Liver (tissue), 3 donors: ENCODE measurements around the gene ALX4.

Experiments
- FOXA1 ChIP-seq: IDR thresholded peaks from 2 replicates; pipeline ENCODE4 v1.6.1; 2016; ENCODE audit warnings: antibody characterized with exemption
- GABPA ChIP-seq, 2 donors: IDR thresholded peaks in 1 of 2; conservative IDR thresholded peaks in 1 of 2; 2 replicates each; pipeline ENCODE4 v1.6.1; 2016; ENCODE audit warnings: antibody characterized with exemption in 2 of 2, mild to moderate bottlenecking in 1 of 2, moderate library complexity in 1 of 2
- JUND ChIP-seq, 2 donors: IDR thresholded peaks; 2 replicates each; pipeline ENCODE4 v1.6.1; 2016; ENCODE audit warnings: antibody characterized with exemption in 2 of 2
- RAD21 ChIP-seq, 2 donors: IDR thresholded peaks; 2 replicates each; pipeline ENCODE4 v1.6.1; 2016; ENCODE audit warnings: antibody characterized with exemption in 2 of 2, mild to moderate bottlenecking in 2 of 2
- SP1 ChIP-seq: IDR thresholded peaks from 2 replicates; pipeline ENCODE4 v1.6.1; 2018; ENCODE audit warnings: antibody characterized with exemption, mild to moderate bottlenecking
- YY1 ChIP-seq: IDR thresholded peaks from 2 replicates; pipeline ENCODE4 v1.6.1; 2016; ENCODE audit warnings: antibody characterized with exemption, mild to moderate bottlenecking
- TF ChIP-seq, protein P1 (sequence below): fragments of 150-350 bp; IDR thresholded peaks from 2 replicates; pipeline ENCODE4 v1.5.1; 2017; ENCODE audit warnings: improper control_type of control experiment, low read depth, low read length; ENCODE audit not compliant: missing input control
- TF ChIP-seq, protein P2 (sequence below): IDR thresholded peaks from 2 replicates; pipeline ENCODE4 v1.6.1; 2016; ENCODE audit warnings: antibody characterized with exemption
- TF ChIP-seq, protein P3 (sequence below): IDR thresholded peaks from 2 replicates; pipeline ENCODE4 v1.6.1; 2016; ENCODE audit warnings: antibody characterized with exemption
- TF ChIP-seq, protein P4 (sequence below): IDR thresholded peaks from 2 replicates; pipeline ENCODE4 v1.6.1; 2016; ENCODE audit warnings: antibody characterized with exemption
- TF ChIP-seq, protein P5 (sequence below): IDR thresholded peaks from 2 replicates; pipeline ENCODE4 v1.6.1; 2016; ENCODE audit warnings: antibody characterized with exemption, mild to moderate bottlenecking
- donor health status: healthy.
- donor health status: healthy.

DNA sequence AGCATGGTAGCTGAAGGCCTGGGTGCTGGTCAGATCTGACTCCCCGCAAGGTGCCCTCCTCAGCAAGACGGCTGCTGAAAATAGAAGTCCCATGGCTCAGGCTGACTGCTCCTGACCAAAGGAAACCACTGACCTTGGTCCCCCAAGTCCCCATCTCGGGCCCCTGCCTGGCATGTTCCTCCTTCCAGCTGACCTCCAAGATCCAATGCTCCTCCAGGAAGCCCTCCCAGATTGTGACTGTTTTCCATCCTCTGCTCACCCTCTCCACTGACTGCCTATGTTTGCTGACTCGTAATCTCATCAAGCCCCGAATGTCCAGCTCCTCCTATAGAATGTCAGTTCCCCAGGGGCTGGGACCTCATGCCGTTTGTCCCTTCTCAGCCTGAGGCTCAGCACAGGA is 30.5 kb downstream of the ALX4 start:
- no peak for TF ChIP-seq RAD21 (IDR thresholded peaks at IDR 0.05)
- TF ChIP-seq, protein P1, sequence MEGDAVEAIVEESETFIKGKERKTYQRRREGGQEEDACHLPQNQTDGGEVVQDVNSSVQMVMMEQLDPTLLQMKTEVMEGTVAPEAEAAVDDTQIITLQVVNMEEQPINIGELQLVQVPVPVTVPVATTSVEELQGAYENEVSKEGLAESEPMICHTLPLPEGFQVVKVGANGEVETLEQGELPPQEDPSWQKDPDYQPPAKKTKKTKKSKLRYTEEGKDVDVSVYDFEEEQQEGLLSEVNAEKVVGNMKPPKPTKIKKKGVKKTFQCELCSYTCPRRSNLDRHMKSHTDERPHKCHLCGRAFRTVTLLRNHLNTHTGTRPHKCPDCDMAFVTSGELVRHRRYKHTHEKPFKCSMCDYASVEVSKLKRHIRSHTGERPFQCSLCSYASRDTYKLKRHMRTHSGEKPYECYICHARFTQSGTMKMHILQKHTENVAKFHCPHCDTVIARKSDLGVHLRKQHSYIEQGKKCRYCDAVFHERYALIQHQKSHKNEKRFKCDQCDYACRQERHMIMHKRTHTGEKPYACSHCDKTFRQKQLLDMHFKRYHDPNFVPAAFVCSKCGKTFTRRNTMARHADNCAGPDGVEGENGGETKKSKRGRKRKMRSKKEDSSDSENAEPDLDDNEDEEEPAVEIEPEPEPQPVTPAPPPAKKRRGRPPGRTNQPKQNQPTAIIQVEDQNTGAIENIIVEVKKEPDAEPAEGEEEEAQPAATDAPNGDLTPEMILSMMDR: no peak
- no peak for TF ChIP-seq FOXA1
- TF ChIP-seq, protein P2, sequence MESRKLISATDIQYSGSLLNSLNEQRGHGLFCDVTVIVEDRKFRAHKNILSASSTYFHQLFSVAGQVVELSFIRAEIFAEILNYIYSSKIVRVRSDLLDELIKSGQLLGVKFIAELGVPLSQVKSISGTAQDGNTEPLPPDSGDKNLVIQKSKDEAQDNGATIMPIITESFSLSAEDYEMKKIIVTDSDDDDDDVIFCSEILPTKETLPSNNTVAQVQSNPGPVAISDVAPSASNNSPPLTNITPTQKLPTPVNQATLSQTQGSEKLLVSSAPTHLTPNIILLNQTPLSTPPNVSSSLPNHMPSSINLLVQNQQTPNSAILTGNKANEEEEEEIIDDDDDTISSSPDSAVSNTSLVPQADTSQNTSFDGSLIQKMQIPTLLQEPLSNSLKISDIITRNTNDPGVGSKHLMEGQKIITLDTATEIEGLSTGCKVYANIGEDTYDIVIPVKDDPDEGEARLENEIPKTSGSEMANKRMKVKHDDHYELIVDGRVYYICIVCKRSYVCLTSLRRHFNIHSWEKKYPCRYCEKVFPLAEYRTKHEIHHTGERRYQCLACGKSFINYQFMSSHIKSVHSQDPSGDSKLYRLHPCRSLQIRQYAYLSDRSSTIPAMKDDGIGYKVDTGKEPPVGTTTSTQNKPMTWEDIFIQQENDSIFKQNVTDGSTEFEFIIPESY: no peak
- TF ChIP-seq JUND (IDR thresholded peaks at IDR 0.05): no peak
- TF ChIP-seq, protein P3, sequence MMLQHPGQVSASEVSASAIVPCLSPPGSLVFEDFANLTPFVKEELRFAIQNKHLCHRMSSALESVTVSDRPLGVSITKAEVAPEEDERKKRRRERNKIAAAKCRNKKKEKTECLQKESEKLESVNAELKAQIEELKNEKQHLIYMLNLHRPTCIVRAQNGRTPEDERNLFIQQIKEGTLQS: no peak
- TF ChIP-seq, protein P4, sequence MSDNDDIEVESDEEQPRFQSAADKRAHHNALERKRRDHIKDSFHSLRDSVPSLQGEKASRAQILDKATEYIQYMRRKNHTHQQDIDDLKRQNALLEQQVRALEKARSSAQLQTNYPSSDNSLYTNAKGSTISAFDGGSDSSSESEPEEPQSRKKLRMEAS: no peak
- no peak for TF ChIP-seq YY1
- TF ChIP-seq SP1: no peak
- no peak for TF ChIP-seq GABPA (IDR thresholded peaks at IDR 0.05 in 1 of 2, conservative IDR thresholded peaks at IDR 0.05 in 1 of 2)
- TF ChIP-seq, protein P5, sequence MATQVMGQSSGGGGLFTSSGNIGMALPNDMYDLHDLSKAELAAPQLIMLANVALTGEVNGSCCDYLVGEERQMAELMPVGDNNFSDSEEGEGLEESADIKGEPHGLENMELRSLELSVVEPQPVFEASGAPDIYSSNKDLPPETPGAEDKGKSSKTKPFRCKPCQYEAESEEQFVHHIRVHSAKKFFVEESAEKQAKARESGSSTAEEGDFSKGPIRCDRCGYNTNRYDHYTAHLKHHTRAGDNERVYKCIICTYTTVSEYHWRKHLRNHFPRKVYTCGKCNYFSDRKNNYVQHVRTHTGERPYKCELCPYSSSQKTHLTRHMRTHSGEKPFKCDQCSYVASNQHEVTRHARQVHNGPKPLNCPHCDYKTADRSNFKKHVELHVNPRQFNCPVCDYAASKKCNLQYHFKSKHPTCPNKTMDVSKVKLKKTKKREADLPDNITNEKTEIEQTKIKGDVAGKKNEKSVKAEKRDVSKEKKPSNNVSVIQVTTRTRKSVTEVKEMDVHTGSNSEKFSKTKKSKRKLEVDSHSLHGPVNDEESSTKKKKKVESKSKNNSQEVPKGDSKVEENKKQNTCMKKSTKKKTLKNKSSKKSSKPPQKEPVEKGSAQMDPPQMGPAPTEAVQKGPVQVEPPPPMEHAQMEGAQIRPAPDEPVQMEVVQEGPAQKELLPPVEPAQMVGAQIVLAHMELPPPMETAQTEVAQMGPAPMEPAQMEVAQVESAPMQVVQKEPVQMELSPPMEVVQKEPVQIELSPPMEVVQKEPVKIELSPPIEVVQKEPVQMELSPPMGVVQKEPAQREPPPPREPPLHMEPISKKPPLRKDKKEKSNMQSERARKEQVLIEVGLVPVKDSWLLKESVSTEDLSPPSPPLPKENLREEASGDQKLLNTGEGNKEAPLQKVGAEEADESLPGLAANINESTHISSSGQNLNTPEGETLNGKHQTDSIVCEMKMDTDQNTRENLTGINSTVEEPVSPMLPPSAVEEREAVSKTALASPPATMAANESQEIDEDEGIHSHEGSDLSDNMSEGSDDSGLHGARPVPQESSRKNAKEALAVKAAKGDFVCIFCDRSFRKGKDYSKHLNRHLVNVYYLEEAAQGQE: no peak
